HEK293T (cell line): Measurements from ENCODE around the gene LRRC70.

Experiments used
- CTCF ChIA-PET: fragments of 350-600 bp; formaldehyde crosslinking; extraction: SDS; loops from one replicate; lab custom pipeline; 2021; ENCODE audit warnings: antibody characterized with exemption, inconsistent platforms; lab: Yijun Ruan, JAX
- POLR2A ChIA-PET: fragments of 350-600 bp; formaldehyde crosslinking; extraction: SDS; loops from one replicate; lab custom pipeline; 2020; ENCODE audit warnings: antibody characterized with exemption, inconsistent platforms; lab: Yijun Ruan, JAX
- DNase-seq: peaks from one replicate; pipeline ENCODE4 v3.0.0; 2012; ENCODE audit warnings: mixed read lengths; ENCODE audit errors: extremely low spot score
- ARNT ChIP-seq: fragments of 450-650 bp; IDR thresholded peaks from 2 replicates; pipeline ENCODE4 v1.6.1; 2017; ENCODE audit warnings: mild to moderate bottlenecking
- BHLHE40 ChIP-seq: fragments of 450-650 bp; IDR thresholded peaks from 2 replicates; pipeline ENCODE4 v1.6.1; 2016; ENCODE audit warnings: mild to moderate bottlenecking, moderate library complexity, borderline replicate concordance
- CTBP1 ChIP-seq: fragments of 450-650 bp; IDR thresholded peaks from 2 replicates; pipeline ENCODE4 v1.6.1; 2016; ENCODE audit warnings: borderline replicate concordance
- ELF4 ChIP-seq: fragments of 450-650 bp; IDR thresholded peaks from 2 replicates; pipeline ENCODE4 v1.6.1; 2017; ENCODE audit warnings: antibody characterized with exemption
- FOXA1 ChIP-seq: fragments of 450-650 bp; IDR thresholded peaks from 2 replicates; pipeline ENCODE4 v1.6.1; 2016; ENCODE audit warnings: mild to moderate bottlenecking
- FOXK2 ChIP-seq: fragments of 450-650 bp; IDR thresholded peaks from 2 replicates; pipeline ENCODE4 v1.6.1; 2016; ENCODE audit warnings: mild to moderate bottlenecking
- FOXM1 ChIP-seq: fragments of 450-650 bp; IDR thresholded peaks from 2 replicates; pipeline ENCODE4 v1.6.1; 2017; ENCODE audit warnings: mild to moderate bottlenecking, borderline replicate concordance
- HDGF ChIP-seq: fragments of 450-650 bp; IDR thresholded peaks from 2 replicates; pipeline ENCODE4 v1.6.1; 2017; ENCODE audit warnings: antibody characterized with exemption, borderline replicate concordance
- L3MBTL2 ChIP-seq: fragments of 450-650 bp; conservative IDR thresholded peaks from 2 replicates; pipeline ENCODE4 v1.6.1; 2016; ENCODE audit warnings: mild to moderate bottlenecking
- LEF1 ChIP-seq: fragments of 450-650 bp; IDR thresholded peaks from 2 replicates; pipeline ENCODE4 v1.6.1; 2017; ENCODE audit warnings: mild to moderate bottlenecking, borderline replicate concordance
- NFRKB ChIP-seq: fragments of 450-650 bp; IDR thresholded peaks from 2 replicates; pipeline ENCODE4 v1.6.1; 2016; ENCODE audit warnings: mild to moderate bottlenecking, moderate library complexity
- PKNOX1 ChIP-seq: fragments of 450-650 bp; IDR thresholded peaks from 2 replicates; pipeline ENCODE4 v1.6.1; 2016
- SP1 ChIP-seq: fragments of 450-650 bp; IDR thresholded peaks from 2 replicates; pipeline ENCODE4 v1.6.1; 2017
- SUZ12 ChIP-seq: fragments of 450-650 bp; IDR thresholded peaks from 2 replicates; pipeline ENCODE4 v1.6.1; 2016; ENCODE audit warnings: mild to moderate bottlenecking
- TARDBP ChIP-seq: fragments of 450-650 bp; IDR thresholded peaks from 2 replicates; pipeline ENCODE4 v1.6.1; 2016
- ZNF384 ChIP-seq: fragments of 450-650 bp; IDR thresholded peaks from 2 replicates; pipeline ENCODE4 v1.6.1; 2016

The LRRC70 gene, protein sequence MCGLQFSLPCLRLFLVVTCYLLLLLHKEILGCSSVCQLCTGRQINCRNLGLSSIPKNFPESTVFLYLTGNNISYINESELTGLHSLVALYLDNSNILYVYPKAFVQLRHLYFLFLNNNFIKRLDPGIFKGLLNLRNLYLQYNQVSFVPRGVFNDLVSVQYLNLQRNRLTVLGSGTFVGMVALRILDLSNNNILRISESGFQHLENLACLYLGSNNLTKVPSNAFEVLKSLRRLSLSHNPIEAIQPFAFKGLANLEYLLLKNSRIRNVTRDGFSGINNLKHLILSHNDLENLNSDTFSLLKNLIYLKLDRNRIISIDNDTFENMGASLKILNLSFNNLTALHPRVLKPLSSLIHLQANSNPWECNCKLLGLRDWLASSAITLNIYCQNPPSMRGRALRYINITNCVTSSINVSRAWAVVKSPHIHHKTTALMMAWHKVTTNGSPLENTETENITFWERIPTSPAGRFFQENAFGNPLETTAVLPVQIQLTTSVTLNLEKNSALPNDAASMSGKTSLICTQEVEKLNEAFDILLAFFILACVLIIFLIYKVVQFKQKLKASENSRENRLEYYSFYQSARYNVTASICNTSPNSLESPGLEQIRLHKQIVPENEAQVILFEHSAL

DNA sequence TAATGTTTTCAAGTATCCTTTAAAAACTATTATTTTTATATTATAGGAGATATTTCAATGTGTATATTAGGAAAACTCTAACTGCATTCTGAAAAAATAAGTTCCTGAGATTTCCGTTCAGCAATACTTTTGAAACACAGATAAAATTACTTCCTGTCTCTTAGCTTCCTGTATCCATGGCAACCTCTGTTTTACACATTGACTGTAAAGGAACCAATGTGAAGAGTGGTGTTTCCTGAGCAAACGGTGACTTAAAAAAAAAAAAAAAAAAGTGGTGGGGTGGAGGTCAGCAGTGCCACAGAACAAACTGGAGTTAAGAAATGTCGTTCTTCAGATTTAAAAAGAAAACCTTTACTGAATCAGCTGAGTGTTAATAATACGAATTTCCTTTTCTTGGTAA is at the start of gene LRRC70:
Gene LRRC70 (plus strand): TSS at position 280 of the 400 bp plus-strand sequence. CDS start 620 bp downstream, outside the sequence.
- DNase-seq, result no peak
- CTCF ChIA-PET, result no interaction called here
- POLR2A ChIA-PET, result no interaction called here
- 0 out of 2 replicates have a peak, but pooled peaks have one; percentile 36 for TF ChIP-seq ZNF384
- no peak for TF ChIP-seq ELF4

GRCh38 chr5:62533597-62533996 is 45.0 kb upstream of the LRRC70 start:
- TF ChIP-seq TARDBP, result no peak
- CTCF ChIA-PET, result no interaction called here
- POLR2A ChIA-PET, result no interaction called here
- no peak for DNase-seq

DNA sequence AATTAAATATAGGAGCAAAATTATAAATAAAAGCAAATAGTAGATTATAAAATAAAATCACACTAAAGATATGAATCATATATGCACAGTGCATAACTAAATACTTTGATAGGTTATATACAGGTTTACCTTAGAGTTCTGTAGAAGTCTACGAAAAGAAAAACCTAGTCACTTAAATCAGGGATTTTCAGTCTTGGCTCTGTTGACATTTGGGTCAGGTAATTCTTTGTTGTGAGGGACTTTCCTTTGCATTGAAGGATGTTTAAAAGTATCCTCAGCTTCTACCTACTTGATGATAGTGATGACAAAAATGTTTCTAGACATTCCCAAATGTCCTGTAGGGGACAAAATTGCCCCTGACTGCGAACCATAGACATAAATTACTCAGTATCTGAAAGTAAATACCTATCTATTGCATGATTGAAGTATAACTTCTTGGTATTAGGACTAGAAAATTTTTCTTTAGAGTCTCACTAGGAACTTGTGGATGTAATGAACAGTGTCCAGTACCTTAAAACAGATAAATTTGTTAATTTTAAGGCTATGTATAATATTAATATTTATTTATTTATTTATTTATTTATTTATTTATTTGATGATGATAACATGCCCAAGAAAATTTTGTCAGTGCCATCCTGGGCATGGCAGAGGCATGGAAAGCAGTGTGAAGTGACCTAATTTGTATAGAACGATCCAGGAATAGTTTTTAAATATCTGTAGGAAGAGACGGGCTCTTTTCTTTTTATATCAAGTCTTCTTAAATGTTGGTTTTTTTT is 44.0 kb upstream of the LRRC70 start:
- no peak for TF ChIP-seq CTBP1
- no peak for TF ChIP-seq ZNF384
- TF ChIP-seq NFRKB, result no peak
- TF ChIP-seq ELF4, result no peak
- no peak for TF ChIP-seq FOXM1
- no peak for TF ChIP-seq ARNT
- no peak for TF ChIP-seq FOXK2
- TF ChIP-seq SP1, result no peak
- no peak for TF ChIP-seq TARDBP
- no peak for TF ChIP-seq HDGF
- POLR2A ChIA-PET, result no interaction called here
- DNase-seq, result no peak
- CTCF ChIA-PET, result no interaction called here

GRCh38 chr5:62536232-62536631 is 42.4 kb upstream of the LRRC70 start:
- ChIA-PET POLR2A (no interaction called here), CTCF (no interaction called here)
- TF ChIP-seq BHLHE40 (no peak), NFRKB (no peak), ARNT (no peak), ZNF384 (no peak), TARDBP (no peak), FOXA1 (no peak), CTBP1 (no peak), SP1 (no peak), PKNOX1 (no peak), FOXK2 (no peak), L3MBTL2 (no peak)
- no peak for DNase-seq

- ChIA-PET POLR2A (no interaction called here), CTCF (no interaction called here)
- DNase-seq, result no peak
- TF ChIP-seq LEF1, result no peak
- TF ChIP-seq FOXM1, result no peak
- TF ChIP-seq PKNOX1, result no peak
- no peak for TF ChIP-seq FOXA1
- TF ChIP-seq SUZ12, result no peak
- no peak for TF ChIP-seq ARNT
- TF ChIP-seq ZNF384, result no peak
- TF ChIP-seq CTBP1, result no peak
- TF ChIP-seq HDGF, result no peak
- TF ChIP-seq NFRKB, result no peak
- no peak for TF ChIP-seq FOXK2
- TF ChIP-seq SP1, result no peak
- no peak for TF ChIP-seq L3MBTL2
- no peak for TF ChIP-seq BHLHE40
- no peak for TF ChIP-seq TARDBP
- TF ChIP-seq ELF4, result no peak
These were observed 41.8 kb upstream of the LRRC70 start for GRCh38 chr5:62536783-62537182.

DNA sequence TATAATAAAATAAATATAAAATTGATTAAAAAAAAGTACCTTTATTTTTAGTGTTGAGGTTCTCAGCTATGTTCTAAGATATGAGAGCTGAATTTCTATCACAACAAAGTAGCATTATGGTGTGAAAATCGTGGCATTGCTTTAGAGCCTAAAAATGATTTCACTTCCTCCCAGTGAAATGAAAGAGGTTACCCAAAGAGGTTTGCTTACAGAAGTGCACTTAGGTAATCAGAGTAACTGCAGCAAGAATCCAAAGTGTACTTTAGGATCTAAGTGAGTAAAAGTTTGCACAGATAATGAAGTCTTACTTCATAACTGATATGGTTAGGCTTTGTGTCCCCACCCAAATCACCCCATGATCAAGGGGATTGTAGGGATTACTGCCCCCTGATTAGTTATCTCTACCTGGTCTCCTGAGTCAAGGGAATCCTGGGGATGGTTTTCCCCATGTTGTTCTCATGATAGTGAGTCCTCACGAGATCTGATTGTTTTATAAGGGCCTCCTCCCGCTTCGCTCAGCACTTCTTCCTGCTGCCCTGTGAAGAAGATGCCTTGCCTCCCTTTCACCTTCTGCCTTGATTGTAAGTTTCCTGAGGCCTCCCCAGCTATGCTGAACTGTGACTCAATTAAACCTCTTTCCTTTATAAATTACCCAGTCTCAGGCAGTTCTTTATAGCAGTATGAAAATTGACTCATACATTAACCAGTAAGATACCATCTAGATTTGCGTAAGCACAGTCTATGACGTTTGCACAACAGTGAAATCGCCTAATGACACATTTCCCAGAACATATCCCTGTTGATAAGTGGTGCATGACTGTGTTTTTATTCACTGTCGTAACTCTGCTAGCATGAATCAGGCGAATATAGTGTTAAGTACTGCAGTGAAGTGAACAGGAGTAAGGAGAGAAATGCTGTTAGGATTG is 40.3 kb upstream of the LRRC70 start:
- POLR2A ChIA-PET, result no interaction called here
- CTCF ChIA-PET, result interaction anchor here (0.7 kb wide), 1 partner anchor 135 kb away, joined by 3 read pairs; the partner anchor contains the start of gene DIMT1
- TF ChIP-seq FOXA1, result no peak
- no peak for DNase-seq
